ENCODE results near the gene TBC1D10B.

The TBC1D10B gene

GRCh38 chr16:30371248-30371816 lies 1.0 kb upstream of the TBC1D10B start (continued):
- TF ChIP-seq ZBTB21 (tag by site-specific recombination; IDR thresholded peaks at IDR 0.05) (no peak), ZSCAN18 (tag by site-specific recombination; IDR thresholded peaks at IDR 0.05) (no peak), SCRT2 (tag by site-specific recombination; IDR thresholded peaks at IDR 0.05) (no peak), ZNF335 (tag by site-specific recombination; conservative IDR thresholded peaks at IDR 0.05) (peak; percentile 57), ZNF664 (tag by site-specific recombination; IDR thresholded peaks at IDR 0.05) (no peak), ZNF221 (tag by site-specific recombination; IDR thresholded peaks at IDR 0.05; ENCODE audit: borderline replicate concordance) (no peak), IKZF3 (tag by site-specific recombination; IDR thresholded peaks at IDR 0.05) (no peak), ZNF670 (tag by site-specific recombination; IDR thresholded peaks at IDR 0.05; ENCODE audit: low read depth) (no peak), ZNF214 (tag by site-specific recombination; IDR thresholded peaks at IDR 0.05; ENCODE audit: borderline replicate concordance) (no peak), SP7 (tag by site-specific recombination; IDR thresholded peaks at IDR 0.05) (peak; percentile 65; the same call in 1 of the 2 replicates), GLIS1 (tag by site-specific recombination; IDR thresholded peaks at IDR 0.05) (no peak), KLF9 (tag by site-specific recombination; IDR thresholded peaks at IDR 0.05; ENCODE audit: low read depth) (peak; percentile 64; the same call in 1 of the 2 replicates), ZBTB1 (tag by site-specific recombination; IDR thresholded peaks at IDR 0.05) (no peak), ZNF76 (tag by site-specific recombination; IDR thresholded peaks at IDR 0.05; ENCODE audit: borderline replicate concordance, low read depth) (no peak), ZNF37A (tag by site-specific recombination; IDR thresholded peaks at IDR 0.05) (no peak), ZNF362 (tag by site-specific recombination; IDR thresholded peaks at IDR 0.05) (no peak), ZNF114 (tag by site-specific recombination; IDR thresholded peaks at IDR 0.05) (no peak), ZNF488 (tag by site-specific recombination; IDR thresholded peaks at IDR 0.05) (no peak), ZNF133 (tag by site-specific recombination; IDR thresholded peaks at IDR 0.05) (no peak), GFI1B (tag by site-specific recombination; IDR thresholded peaks at IDR 0.05) (no peak; the same call in 1 of the 2 replicates), ZNF571 (tag by site-specific recombination; IDR thresholded peaks at IDR 0.05) (no peak), ZNF174 (tag by site-specific recombination; IDR thresholded peaks at IDR 0.05) (no peak), ELK4 (IDR thresholded peaks at IDR 0.05; ENCODE audit: borderline replicate concordance, low read depth, low read length) (no peak), ZNF223 (tag by site-specific recombination; IDR thresholded peaks at IDR 0.05) (no peak), KLF1 (tag by site-specific recombination; IDR thresholded peaks at IDR 0.05) (no peak; the same call in 1 of the 2 replicates), ZBTB8A (tag by site-specific recombination; IDR thresholded peaks at IDR 0.05) (peak; percentile 30; the same call in 1 of the 2 replicates), ZFP69B (tag by site-specific recombination; IDR thresholded peaks at IDR 0.05) (peak; percentile 68), ZNF121 (tag by site-specific recombination; IDR thresholded peaks at IDR 0.05) (no peak), ZNF23 (tag by site-specific recombination; IDR thresholded peaks at IDR 0.05; ENCODE audit: borderline replicate concordance) (no peak), ZBTB6 (tag by site-specific recombination; IDR thresholded peaks at IDR 0.05) (no peak; the same call in 1 of the 2 replicates), REPIN1 (tag by site-specific recombination; IDR thresholded peaks at IDR 0.05; ENCODE audit: low read depth) (no peak), ZXDB (tag by site-specific recombination; IDR thresholded peaks at IDR 0.05) (no peak), ATF2 (tag by site-specific recombination; IDR thresholded peaks at IDR 0.05; ENCODE audit: low read depth) (no peak), ZNF600 (tag by site-specific recombination; IDR thresholded peaks at IDR 0.05) (no peak), ZNF530 (tag by site-specific recombination; IDR thresholded peaks at IDR 0.05; ENCODE audit: low read depth) (no peak)
